Measurements from ENCODE around the gene VTI1A.

GRCh38 chr10:112744181-112745096 lies 297.4 kb downstream of the VTI1A start:
- TF ChIP-seq CTCF (conservative IDR thresholded peaks at IDR 0.05) = no peak
- no peak for TF ChIP-seq EZH2 (IDR thresholded peaks at IDR 0.05; ENCODE audit: low read depth)
